GM21619 (cell line): ENCODE data around the gene MYLK4.

Experiments used
- ATAC-seq: cut with Tn5 transposase; IDR thresholded peaks from one replicate; pipeline ENCODE4 v1.9.1; 2021; ENCODE audit not compliant: unreplicated experiment

Gene MYLK4

GRCh38 chr6:2750832-2751231 lies at the start of gene MYLK4:
Gene MYLK4, minus strand, starts transcription at chr6:2750922. Its CDS starts 1,628 bp downstream, at chr6:2749294.
- ATAC-seq = no peak

GRCh38 chr6:2799936-2800527 lies 49.3 kb upstream of the MYLK4 start:
- no peak for ATAC-seq

DNA sequence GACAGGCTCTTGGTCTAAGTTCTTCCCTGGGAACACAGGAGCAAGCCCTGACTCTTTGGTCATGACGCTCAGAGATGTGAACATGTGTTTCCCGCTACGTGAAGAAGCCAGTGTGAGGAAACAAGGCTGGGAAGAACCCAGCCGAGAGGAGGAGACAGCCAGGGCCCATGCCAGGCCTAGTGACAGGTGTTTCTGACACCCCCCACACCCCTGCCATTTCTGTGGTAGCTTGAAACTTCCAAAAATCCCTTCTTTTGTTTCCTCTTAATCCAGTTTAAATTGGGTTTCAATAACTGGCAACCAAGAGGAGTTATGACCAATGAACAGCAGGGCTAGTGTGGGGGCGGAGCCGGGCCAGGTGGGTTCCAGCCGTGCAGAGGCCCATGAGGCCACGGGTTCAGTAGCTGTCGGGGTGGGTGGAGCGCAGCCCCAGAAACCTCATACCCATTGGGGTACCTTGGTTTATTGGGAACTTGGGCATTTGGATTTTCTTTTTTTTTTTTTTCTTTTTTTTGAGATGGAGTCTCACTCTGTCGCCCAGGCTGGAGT lies 47.9 kb upstream of the MYLK4 start:
- ATAC-seq = no peak

DNA sequence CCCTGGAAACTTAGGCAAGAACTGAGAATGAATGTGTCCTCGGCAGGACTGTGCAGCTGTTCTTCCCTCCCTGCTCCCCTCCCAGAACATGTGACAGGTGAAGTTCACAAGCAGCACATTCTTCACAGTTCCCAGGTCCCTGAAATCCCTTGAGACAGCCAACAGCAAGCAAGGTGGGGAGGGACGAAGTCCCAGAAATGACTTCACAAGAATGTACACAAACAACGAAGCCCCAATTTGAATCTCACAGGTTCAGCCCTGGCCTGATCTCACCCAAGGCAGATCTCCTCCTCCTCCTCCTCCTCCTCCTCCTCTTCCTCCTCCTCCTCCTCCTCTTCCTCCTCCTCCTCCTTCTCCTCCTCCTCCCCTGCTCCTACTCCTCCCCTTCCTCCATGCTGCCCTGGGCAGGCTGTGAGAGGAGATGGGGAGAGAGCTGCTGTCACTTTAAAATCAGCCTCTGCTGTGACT lies 46.9 kb upstream of the MYLK4 start:
- ATAC-seq = no peak

DNA sequence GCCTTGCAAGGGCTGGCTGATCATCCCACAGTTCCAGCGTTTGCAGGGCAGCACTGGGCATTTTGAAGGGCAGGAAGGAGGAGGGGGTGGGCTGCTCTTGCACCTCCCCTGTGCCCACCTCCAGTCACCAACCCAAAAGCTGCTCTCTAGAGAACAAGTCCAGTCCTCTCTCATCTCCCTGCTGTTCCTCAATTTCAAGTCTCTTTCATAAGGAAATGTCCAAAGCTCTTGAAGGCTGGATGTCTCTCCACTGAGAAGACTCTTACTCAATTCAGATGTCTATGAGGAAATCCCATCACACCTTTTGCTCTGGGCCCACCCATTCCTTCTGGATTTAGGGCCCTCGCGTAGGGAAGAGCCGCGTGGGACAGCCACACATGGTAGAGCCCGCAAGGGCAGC lies 46.1 kb upstream of the MYLK4 start:
- no peak for ATAC-seq

- no peak for ATAC-seq
Observed at GRCh38 chr6:2795956-2796355, 45.2 kb upstream of the MYLK4 start.

- ATAC-seq = no peak
Observed at GRCh38 chr6:2795162-2795561, 44.4 kb upstream of the MYLK4 start.

- ATAC-seq = no peak
Observed at GRCh38 chr6:2794171-2794730, 43.5 kb upstream of the MYLK4 start.

GRCh38 chr6:2793534-2794151 lies 42.9 kb upstream of the MYLK4 start:
- no peak for ATAC-seq

- ATAC-seq = no peak
Observed at GRCh38 chr6:2792330-2793110, 41.8 kb upstream of the MYLK4 start.

- ATAC-seq = no peak
Observed at GRCh38 chr6:2791450-2791974, 40.8 kb upstream of the MYLK4 start.

- peak; percentile 64 for ATAC-seq
Observed at GRCh38 chr6:2790588-2791449, 40.1 kb upstream of the MYLK4 start.

GRCh38 chr6:2786269-2786668 lies 35.5 kb upstream of the MYLK4 start:
- no peak for ATAC-seq

DNA sequence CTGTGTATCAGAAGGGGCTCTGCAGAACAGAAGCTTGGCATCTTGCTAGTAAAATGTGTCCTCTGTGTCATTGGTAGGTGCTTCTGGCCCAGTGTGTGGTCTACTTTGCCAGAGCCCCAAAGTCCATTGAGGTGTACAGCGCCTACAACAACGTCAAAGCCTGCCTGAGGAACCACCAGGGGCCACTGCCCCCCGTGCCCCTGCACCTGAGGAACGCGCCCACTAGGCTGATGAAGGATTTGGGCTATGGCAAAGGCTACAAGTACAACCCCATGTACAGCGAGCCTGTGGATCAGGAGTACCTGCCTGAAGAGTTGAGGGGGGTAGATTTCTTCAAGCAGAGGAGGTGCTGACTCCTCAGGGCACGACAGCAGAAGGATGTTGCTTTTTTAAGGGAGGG lies 34.2 kb upstream of the MYLK4 start:
- ATAC-seq = no peak

DNA sequence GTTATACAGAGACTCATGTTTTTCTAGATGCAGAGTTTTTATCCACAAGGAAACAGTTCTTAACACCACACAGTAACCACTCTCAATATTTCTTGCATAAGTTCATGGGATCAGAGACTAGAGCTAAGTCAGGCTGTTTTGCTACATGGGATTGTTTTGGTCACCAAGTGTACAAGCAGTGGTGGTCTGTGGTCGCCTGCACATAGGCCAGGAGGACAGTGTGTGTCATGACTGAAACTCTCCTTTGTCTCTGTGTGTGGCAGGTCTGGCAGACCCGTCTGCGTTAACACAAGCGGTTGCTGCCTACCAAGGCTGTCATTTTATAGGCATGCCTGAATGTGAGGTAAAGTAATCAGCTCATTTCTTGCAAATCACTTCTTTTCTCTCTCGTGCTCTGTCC lies 33.3 kb upstream of the MYLK4 start:
- ATAC-seq = no peak

GRCh38 chr6:2783188-2783963 lies 32.7 kb upstream of the MYLK4 start:
- no peak for ATAC-seq

DNA sequence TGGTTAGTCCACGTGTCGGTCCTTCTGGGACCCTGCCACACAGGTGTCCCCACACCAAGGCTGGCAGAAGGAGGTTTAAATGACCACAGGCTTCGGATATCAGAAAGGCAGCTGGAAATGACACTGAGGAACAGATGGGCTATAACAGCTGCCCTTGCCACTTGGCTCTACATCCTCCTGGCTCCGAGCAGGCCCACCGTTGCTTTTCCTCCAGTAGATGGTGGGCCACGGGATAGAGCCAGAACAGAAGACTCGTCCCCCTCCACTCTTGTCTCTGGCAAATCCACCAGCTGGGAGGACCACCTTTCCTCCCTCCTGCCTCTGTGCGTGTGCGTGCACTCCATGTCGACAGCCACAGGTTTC lies 32.1 kb upstream of the MYLK4 start:
- no peak for ATAC-seq

DNA sequence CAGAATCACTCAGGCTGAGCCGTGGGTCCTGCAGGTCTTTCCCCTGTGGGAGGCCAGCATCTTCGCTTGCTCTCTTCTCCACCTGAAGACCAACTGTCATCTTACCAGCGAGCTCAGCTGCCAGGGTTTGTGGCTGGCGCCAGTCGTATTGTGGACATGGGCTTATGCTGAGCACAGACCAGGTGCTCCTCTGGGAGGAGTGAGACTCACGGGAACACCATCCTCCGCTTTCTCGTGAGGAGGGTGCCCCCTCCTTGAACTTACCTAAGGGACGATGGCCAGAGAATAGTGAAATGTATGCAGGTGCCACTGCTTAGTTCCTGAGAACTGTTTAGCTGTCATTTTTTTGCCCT lies 31.6 kb upstream of the MYLK4 start:
- no peak for ATAC-seq

DNA sequence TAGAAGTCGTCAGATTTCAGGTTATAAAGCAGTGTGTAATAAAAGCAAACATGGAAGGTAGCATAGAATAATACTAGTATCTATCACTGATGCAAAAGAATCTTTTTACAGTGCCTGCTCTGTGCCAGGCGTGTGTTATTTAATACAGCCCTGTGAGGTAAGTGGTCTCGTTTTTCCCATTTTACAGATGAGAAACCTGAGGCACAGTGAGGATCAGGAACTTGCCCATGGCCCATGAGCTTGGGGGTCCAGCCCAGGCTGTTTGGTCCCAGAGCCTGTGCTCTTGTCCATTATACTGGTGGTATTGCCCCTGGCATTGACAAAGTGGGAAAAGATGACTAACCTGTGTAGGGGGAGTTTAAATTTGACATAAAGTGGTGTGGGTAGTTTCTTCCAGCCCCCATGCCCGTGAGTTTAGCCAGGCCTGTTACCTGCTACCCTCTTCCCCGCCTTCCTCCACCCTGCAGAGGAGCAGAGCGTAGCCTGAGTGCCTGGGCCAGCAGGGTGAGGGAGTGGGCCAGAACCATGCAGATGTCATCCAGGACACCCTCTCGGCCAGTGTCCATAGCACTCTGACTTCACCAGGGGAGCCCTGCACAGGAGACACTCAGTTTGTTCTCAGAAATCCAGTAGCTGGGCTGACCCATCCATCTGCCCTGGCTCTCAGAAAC lies 31.1 kb upstream of the MYLK4 start:
- no peak for ATAC-seq
